H1 (cell line): ENCODE data around the gene ABCA6. TPM values are rescaled to one million over a fixed set of nuclear protein-coding genes. Genes with fewer than 3 reads are reported as not detected.

ENCODE experiments used
- BRCA1 ChIP-seq: IDR thresholded peaks from 2 replicates; pipeline ENCODE4 v1.6.1; 2012; ENCODE audit warnings: low read depth, low read length, improper control_type of control experiment
- CBX5 ChIP-seq: fragments of 300-800, 300-1000 bp; sonication (generic); IDR thresholded peaks from 2 replicates; pipeline ENCODE4 v1.7.1; 2016; ENCODE audit warnings: antibody characterized with exemption, low read length, low read depth
- CHD7 ChIP-seq: fragments of 300-600 bp; sonication (generic); IDR thresholded peaks from 2 replicates; pipeline ENCODE4 v1.7.1; 2012; ENCODE audit warnings: low read length, moderate library complexity, mild to moderate bottlenecking, inconsistent platforms; ENCODE audit not compliant: insufficient replicate concordance
- SIRT6 ChIP-seq: IDR thresholded peaks from one replicate; pipeline ENCODE4 v1.7.1; 2012; ENCODE audit warnings: low read length, inconsistent platforms
- SIX5 ChIP-seq: IDR thresholded peaks from 2 replicates; pipeline ENCODE4 v1.6.1; 2011; ENCODE audit warnings: mild to moderate bottlenecking, low read depth, low read length
- polyA plus RNA-seq, 7 experiments: library from polyadenylated mRNA; depleted of rRNA in 3 of 7; stranded (reverse) in 5 of 7; unstranded in 2 of 7; fragments of >200 nt in 5 of 7; fragments of 200-250 nt in 2 of 7; gene quantifications; 1 replicate in 5 of 7; 2 replicates in 1 of 7; 4 replicates in 1 of 7; pipeline versions ENCODE4 v1.2.1 to v1.2.3, GENCODE V29; 2011 to 2013; ENCODE audit warnings: missing spikeins in 2 of 7, mixed read lengths in 2 of 7
- total RNA-seq: library from RNA; stranded (reverse); fragmentation: NEBNext Ultra II Directional; extraction: Animal tissue kit (Norgen Biotek cat#: 25700); gene quantifications from 2 replicates; pipeline ENCODE4 v1.2.1, GENCODE V29; 2021

The ABCA6 gene
- total and polyA plus RNA-seq, 2 of the 8 experiments (the other 6 are each of a cell fraction or from before 2014, with no cell fraction given): not detected

GRCh38 chr17:69048634-69049033 lies 93.1 kb downstream of the ABCA6 start (continued):
- TF ChIP-seq CHD7: no peak
- no peak for TF ChIP-seq BRCA1
- TF ChIP-seq SIRT6: no peak
- TF ChIP-seq SIX5: no peak
- TF ChIP-seq CBX5: no peak
